ENCODE data around the gene RNF10.

GRCh38 chr12:120500581-120500980 lies 33.6 kb upstream of the RNF10 start:
- no peak for TF ChIP-seq EP300 (IDR thresholded peaks at IDR 0.05)
- TF ChIP-seq, protein P1, sequence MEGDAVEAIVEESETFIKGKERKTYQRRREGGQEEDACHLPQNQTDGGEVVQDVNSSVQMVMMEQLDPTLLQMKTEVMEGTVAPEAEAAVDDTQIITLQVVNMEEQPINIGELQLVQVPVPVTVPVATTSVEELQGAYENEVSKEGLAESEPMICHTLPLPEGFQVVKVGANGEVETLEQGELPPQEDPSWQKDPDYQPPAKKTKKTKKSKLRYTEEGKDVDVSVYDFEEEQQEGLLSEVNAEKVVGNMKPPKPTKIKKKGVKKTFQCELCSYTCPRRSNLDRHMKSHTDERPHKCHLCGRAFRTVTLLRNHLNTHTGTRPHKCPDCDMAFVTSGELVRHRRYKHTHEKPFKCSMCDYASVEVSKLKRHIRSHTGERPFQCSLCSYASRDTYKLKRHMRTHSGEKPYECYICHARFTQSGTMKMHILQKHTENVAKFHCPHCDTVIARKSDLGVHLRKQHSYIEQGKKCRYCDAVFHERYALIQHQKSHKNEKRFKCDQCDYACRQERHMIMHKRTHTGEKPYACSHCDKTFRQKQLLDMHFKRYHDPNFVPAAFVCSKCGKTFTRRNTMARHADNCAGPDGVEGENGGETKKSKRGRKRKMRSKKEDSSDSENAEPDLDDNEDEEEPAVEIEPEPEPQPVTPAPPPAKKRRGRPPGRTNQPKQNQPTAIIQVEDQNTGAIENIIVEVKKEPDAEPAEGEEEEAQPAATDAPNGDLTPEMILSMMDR (IDR thresholded peaks at IDR 0.05), result no peak
- TF ChIP-seq POLR2A (IDR thresholded peaks at IDR 0.05), result no peak
- no peak for TF ChIP-seq POLR2AphosphoS5 (IDR thresholded peaks at IDR 0.05)

Measured in suprapubic skin (tissue), 4 donors.